Neural crest cell (in vitro differentiated cells): ENCODE data around the gene OR12D2. TPM values are rescaled to one million over a fixed set of nuclear protein-coding genes. Genes with fewer than 3 reads are reported as not detected.
"Not testable (repeated sequence)": the region's sequence is repeated elsewhere in the genome, so short reads cannot be mapped to it uniquely, and the experiment has no call there.

ENCODE experiments used
- DNase-seq: peaks from one replicate; pipeline ENCODE4 v3.0.0; 2021; ENCODE audit warnings: low read depth, mixed read lengths, low spot score
- H3K27ac Mint-ChIP-seq: one replicate; pipeline ENCODE4 v1.8.0; 2021; ENCODE audit warnings: mild to moderate bottlenecking, mixed read lengths; ENCODE audit not compliant: unreplicated experiment
- H3K27me3 Mint-ChIP-seq: 2 replicates; pipeline ENCODE4 v1.8.0; 2021; ENCODE audit warnings: low read depth, mild to moderate bottlenecking, mixed read lengths
- H3K36me3 Mint-ChIP-seq: 2 replicates; pipeline ENCODE4 v1.8.0; 2021; ENCODE audit warnings: low read depth, mild to moderate bottlenecking, mixed read lengths
- H3K4me1 Mint-ChIP-seq: 2 replicates; pipeline ENCODE4 v1.8.0; 2021; ENCODE audit warnings: mixed read lengths
- H3K4me3 Mint-ChIP-seq: one replicate; pipeline ENCODE4 v1.8.0; 2021; ENCODE audit warnings: mild to moderate bottlenecking, mixed read lengths
- H3K9me3 Mint-ChIP-seq: 2 replicates; pipeline ENCODE4 v1.8.0; 2021; ENCODE audit warnings: mixed read lengths
- CTCF ChIP-seq: fragments of 200-600 bp; sonication (generic); conservative IDR thresholded peaks from 2 replicates; pipeline ENCODE4 v1.5.0; 2021; ENCODE audit warnings: antibody characterized with exemption, mild to moderate bottlenecking
- total RNA-seq: library from RNA; stranded (reverse); gene quantifications from 2 replicates; pipeline ENCODE4 v1.2.1, GENCODE V29; 2021

OR12D2 gene
- total RNA-seq, 1 donor from 2014 or later, result not detected

GRCh38 chr6:29442719-29443118, 47.3 kb downstream of the OR12D2 start:
- DNase-seq, result no peak
- TF ChIP-seq CTCF, result no peak
- Mint-ChIP-seq H3K4me3 (no peak overlapping the region), H3K4me1 (peaks cover 4% of the 10 kb centered on the region), H3K27me3 (peaks cover 10% of the 10 kb centered on the region), H3K27ac (no peak overlapping the region), H3K9me3 (peaks cover 9% of the 10 kb centered on the region), H3K36me3 (no peaks in the 10 kb centered on the region)

GRCh38 chr6:29444031-29444430, 48.6 kb downstream of the OR12D2 start:
- not testable (repeated sequence) for DNase-seq, H3K27ac Mint-ChIP-seq, H3K4me3 Mint-ChIP-seq, H3K36me3 Mint-ChIP-seq, H3K4me1 Mint-ChIP-seq, H3K9me3 Mint-ChIP-seq, H3K27me3 Mint-ChIP-seq

Other genes starting within 250 kb of the OR12D2 start
- not detected in 2 replicates for gene OR2J2, start 224.7 kb upstream of the OR12D2 start, total RNA-seq
- gene OR14J1, start 93.9 kb upstream of the OR12D2 start, total RNA-seq, result not detected in 2 replicates
- not detected in 2 replicates for gene OR5V1, start 26.8 kb upstream of the OR12D2 start, total RNA-seq
- not detected in 2 replicates for gene OR12D3, start 20.3 kb upstream of the OR12D2 start, total RNA-seq
- gene OR12D1, start 19.3 kb downstream of the OR12D2 start, total RNA-seq, result not detected in 2 replicates
- not detected in 2 replicates for gene OR10C1, start 43.7 kb downstream of the OR12D2 start, total RNA-seq
- not detected in 2 replicates for gene OR11A1, start 61.4 kb downstream of the OR12D2 start, total RNA-seq
- not detected in 2 replicates for gene OR2H1, start 61.5 kb downstream of the OR12D2 start, total RNA-seq
- not detected in 2 replicates for gene MAS1L, start 92.3 kb downstream of the OR12D2 start, total RNA-seq
- gene UBD, start 164.1 kb downstream of the OR12D2 start, total RNA-seq, result not detected in 2 replicates
- gene OR2H2, start 189.5 kb downstream of the OR12D2 start, total RNA-seq, result not detected in 2 replicates
- 79.7 and 91.6 TPM in 2 replicates for gene GABBR1, start 237.6 kb downstream of the OR12D2 start, total RNA-seq